HEK293 (cell line): Measurements from ENCODE around the gene CNMD.
A peak's percentile ranks its signal among the peaks of the same experiment; 100 is the strongest.

ENCODE experiments used
- CTCF ChIA-PET: fragments of 350-600 bp; formaldehyde crosslinking; extraction: SDS; loops from one replicate; lab custom pipeline; 2021; ENCODE audit warnings: antibody characterized with exemption; lab: Yijun Ruan, JAX
- POLR2A ChIA-PET: fragments of 300-600 bp; formaldehyde crosslinking; extraction: SDS; loops from one replicate; lab custom pipeline; 2020; ENCODE audit warnings: antibody characterized with exemption, inconsistent platforms; lab: Yijun Ruan, JAX
- H3K27ac ChIP-seq: fragments of 200-500 bp; sonication (Bioruptor generic); 2 replicates; pipeline ENCODE4 v1.5.1; 2014; ENCODE audit warnings: low read depth, low read length, control low read depth, inconsistent platforms; ENCODE audit errors: extremely low read depth
- H3K36me3 ChIP-seq, 2 experiments: fragments of 200-500 bp in 1 of 2; sonication (Bioruptor generic) in 1 of 2; 1 replicate in 1 of 2; 2 replicates in 1 of 2; pipeline ENCODE4 v1.5.1; 2014 to 2017; ENCODE audit warnings: inconsistent platforms in 2 of 2, low read length in 2 of 2; ENCODE audit not compliant: control insufficient read depth in 2 of 2, insufficient read depth in 1 of 2
- H3K4me1 ChIP-seq: fragments of 200-500 bp; sonication (Bioruptor generic); 2 replicates; pipeline ENCODE4 v1.5.1; 2014; ENCODE audit warnings: mild to moderate bottlenecking, low read length, inconsistent platforms; ENCODE audit not compliant: control insufficient read depth, insufficient read depth
- H3K4me3 ChIP-seq: 2 replicates; pipeline ENCODE4 v1.5.1; 2011; ENCODE audit warnings: low read depth, mild to moderate bottlenecking, control low read depth, low read length, moderate library complexity
- H3K9me3 ChIP-seq: fragments of 200-500 bp; sonication (Bioruptor generic); 2 replicates; pipeline ENCODE4 v1.5.1; 2014; ENCODE audit warnings: low read depth, low read length, inconsistent platforms; ENCODE audit not compliant: control insufficient read depth, insufficient read depth
- HOXC10 ChIP-seq: sonication (generic); formaldehyde crosslinking; IDR thresholded peaks from 2 replicates; pipeline ENCODE4 v1.8.1; 2023; ENCODE audit warnings: mild to moderate bottlenecking, missing genetic modification reagents
- KLF16 ChIP-seq: fragments of 450-650 bp; formaldehyde crosslinking; IDR thresholded peaks from 2 replicates; pipeline ENCODE4 v1.5.1; 2017; ENCODE audit warnings: missing biosample characterization, missing genetic modification characterization
- TCF7L2 ChIP-seq: IDR thresholded peaks from 2 replicates; pipeline ENCODE4 v1.6.1; 2011; ENCODE audit warnings: low read depth, mild to moderate bottlenecking, inconsistent platforms, low read length, moderate library complexity, borderline replicate concordance
- WT1 ChIP-seq: fragments of 450-650 bp; formaldehyde crosslinking; IDR thresholded peaks from 2 replicates; pipeline ENCODE4 v1.5.1; 2016; ENCODE audit warnings: missing biosample characterization, missing genetic modification characterization
- ZNF202 ChIP-seq: fragments of 450-650 bp; formaldehyde crosslinking; IDR thresholded peaks from 2 replicates; pipeline ENCODE4 v1.5.1; 2016; ENCODE audit warnings: missing biosample characterization, missing genetic modification characterization, borderline replicate concordance
- ZNF292 ChIP-seq: fragments of 450-650 bp; formaldehyde crosslinking; IDR thresholded peaks from 2 replicates; pipeline ENCODE4 v1.5.1; 2016; ENCODE audit warnings: low read depth, missing biosample characterization, missing genetic modification characterization, borderline replicate concordance
- ZNF423 ChIP-seq: fragments of 450-650 bp; formaldehyde crosslinking; IDR thresholded peaks from 2 replicates; pipeline ENCODE4 v1.5.1; 2016; ENCODE audit warnings: missing biosample characterization, missing genetic modification characterization
- ZNF610 ChIP-seq: fragments of 450-650 bp; formaldehyde crosslinking; IDR thresholded peaks from 2 replicates; pipeline ENCODE4 v1.5.1; 2016; ENCODE audit warnings: missing biosample characterization, missing genetic modification characterization, borderline replicate concordance
- ZNF629 ChIP-seq: fragments of 450-650 bp; formaldehyde crosslinking; IDR thresholded peaks from 2 replicates; pipeline ENCODE4 v1.5.1; 2017; ENCODE audit warnings: missing biosample characterization, missing genetic modification characterization
- ZNF654 ChIP-seq: fragments of 450-650 bp; formaldehyde crosslinking; IDR thresholded peaks from 2 replicates; pipeline ENCODE4 v1.5.1; 2016; ENCODE audit warnings: low read depth, missing biosample characterization, missing genetic modification characterization
- ZNF658 ChIP-seq: fragments of 450-650 bp; formaldehyde crosslinking; IDR thresholded peaks from 2 replicates; pipeline ENCODE4; 2016; ENCODE audit warnings: missing biosample characterization, missing genetic modification characterization
- ZNF776 ChIP-seq: fragments of 450-650 bp; formaldehyde crosslinking; IDR thresholded peaks from 2 replicates; pipeline ENCODE4 v1.5.0; 2017; ENCODE audit warnings: missing biosample characterization, missing genetic modification characterization, borderline replicate concordance
- TF ChIP-seq, protein P1 (sequence below): fragments of 450-650 bp; formaldehyde crosslinking; IDR thresholded peaks from 2 replicates; pipeline ENCODE4 v1.5.1; 2017; ENCODE audit warnings: missing biosample characterization, missing genetic modification characterization
- TF ChIP-seq, protein P2 (sequence below): fragments of 450-650 bp; formaldehyde crosslinking; conservative IDR thresholded peaks from 2 replicates; pipeline ENCODE4 v1.5.1; 2016; ENCODE audit warnings: low read depth, missing biosample characterization, missing genetic modification characterization
- TF ChIP-seq, protein P3 (sequence below): fragments of 450-650 bp; formaldehyde crosslinking; optimal IDR thresholded peaks from 2 replicates; pipeline ENCODE3; 2016; ENCODE audit warnings: missing biosample characterization, mild to moderate bottlenecking, missing genetic modification characterization
- TF ChIP-seq, protein P4 (sequence below): fragments of 450-650 bp; formaldehyde crosslinking; IDR thresholded peaks from 2 replicates; pipeline ENCODE4 v1.5.1; 2016; ENCODE audit warnings: missing biosample characterization, missing genetic modification characterization
- TF ChIP-seq, protein P5 (sequence below): fragments of 450-650 bp; formaldehyde crosslinking; conservative IDR thresholded peaks from 2 replicates; pipeline ENCODE4 v1.5.1; 2016; ENCODE audit warnings: low read depth, missing biosample characterization, missing genetic modification characterization

Gene CNMD

DNA sequence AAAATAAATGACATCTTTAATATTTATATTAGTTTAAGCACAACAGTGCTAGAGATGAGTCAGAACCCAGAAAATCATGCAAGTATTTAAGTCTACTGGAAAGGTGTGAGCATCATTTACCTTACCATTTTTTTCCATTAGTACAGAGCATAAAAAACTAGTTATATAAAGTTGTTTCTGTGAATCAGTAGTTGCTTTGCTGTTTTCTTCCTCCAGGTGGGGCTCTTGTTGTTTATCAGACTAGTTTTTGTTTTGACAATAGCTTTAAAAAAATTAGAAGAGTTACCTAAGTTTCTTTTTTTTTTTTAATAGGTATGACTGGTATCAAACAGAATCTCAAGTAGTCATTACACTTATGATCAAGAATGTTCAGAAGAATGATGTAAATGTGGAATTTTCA is 74.3 kb downstream of the CNMD start:
- ChIA-PET POLR2A (interaction anchor here (0.6 to 1.4 kb wide), 2 partner anchors 13 to 209 kb away, joined by 3 to 9 read pairs; partner anchors contain the start of gene SUGT1), CTCF (interaction anchor here (0.6 to 2.9 kb wide), 16 partner anchors 8 to 536 kb away, joined by 3 to 26 read pairs (median 4); partner anchors contain the start of gene SUGT1)
- Histone ChIP-seq H3K36me3 (peaks cover 25 to 75% of the 10 kb centered on the region in 2 experiments), H3K9me3 (no peaks in the 10 kb centered on the region), H3K4me1 (no peaks in the 10 kb centered on the region), H3K4me3 (no peak overlapping the region), H3K27ac (no peak overlapping the region)
- TF ChIP-seq, protein P1, sequence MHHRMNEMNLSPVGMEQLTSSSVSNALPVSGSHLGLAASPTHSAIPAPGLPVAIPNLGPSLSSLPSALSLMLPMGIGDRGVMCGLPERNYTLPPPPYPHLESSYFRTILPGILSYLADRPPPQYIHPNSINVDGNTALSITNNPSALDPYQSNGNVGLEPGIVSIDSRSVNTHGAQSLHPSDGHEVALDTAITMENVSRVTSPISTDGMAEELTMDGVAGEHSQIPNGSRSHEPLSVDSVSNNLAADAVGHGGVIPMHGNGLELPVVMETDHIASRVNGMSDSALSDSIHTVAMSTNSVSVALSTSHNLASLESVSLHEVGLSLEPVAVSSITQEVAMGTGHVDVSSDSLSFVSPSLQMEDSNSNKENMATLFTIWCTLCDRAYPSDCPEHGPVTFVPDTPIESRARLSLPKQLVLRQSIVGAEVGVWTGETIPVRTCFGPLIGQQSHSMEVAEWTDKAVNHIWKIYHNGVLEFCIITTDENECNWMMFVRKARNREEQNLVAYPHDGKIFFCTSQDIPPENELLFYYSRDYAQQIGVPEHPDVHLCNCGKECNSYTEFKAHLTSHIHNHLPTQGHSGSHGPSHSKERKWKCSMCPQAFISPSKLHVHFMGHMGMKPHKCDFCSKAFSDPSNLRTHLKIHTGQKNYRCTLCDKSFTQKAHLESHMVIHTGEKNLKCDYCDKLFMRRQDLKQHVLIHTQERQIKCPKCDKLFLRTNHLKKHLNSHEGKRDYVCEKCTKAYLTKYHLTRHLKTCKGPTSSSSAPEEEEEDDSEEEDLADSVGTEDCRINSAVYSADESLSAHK, result no peak
- TF ChIP-seq, protein P2, sequence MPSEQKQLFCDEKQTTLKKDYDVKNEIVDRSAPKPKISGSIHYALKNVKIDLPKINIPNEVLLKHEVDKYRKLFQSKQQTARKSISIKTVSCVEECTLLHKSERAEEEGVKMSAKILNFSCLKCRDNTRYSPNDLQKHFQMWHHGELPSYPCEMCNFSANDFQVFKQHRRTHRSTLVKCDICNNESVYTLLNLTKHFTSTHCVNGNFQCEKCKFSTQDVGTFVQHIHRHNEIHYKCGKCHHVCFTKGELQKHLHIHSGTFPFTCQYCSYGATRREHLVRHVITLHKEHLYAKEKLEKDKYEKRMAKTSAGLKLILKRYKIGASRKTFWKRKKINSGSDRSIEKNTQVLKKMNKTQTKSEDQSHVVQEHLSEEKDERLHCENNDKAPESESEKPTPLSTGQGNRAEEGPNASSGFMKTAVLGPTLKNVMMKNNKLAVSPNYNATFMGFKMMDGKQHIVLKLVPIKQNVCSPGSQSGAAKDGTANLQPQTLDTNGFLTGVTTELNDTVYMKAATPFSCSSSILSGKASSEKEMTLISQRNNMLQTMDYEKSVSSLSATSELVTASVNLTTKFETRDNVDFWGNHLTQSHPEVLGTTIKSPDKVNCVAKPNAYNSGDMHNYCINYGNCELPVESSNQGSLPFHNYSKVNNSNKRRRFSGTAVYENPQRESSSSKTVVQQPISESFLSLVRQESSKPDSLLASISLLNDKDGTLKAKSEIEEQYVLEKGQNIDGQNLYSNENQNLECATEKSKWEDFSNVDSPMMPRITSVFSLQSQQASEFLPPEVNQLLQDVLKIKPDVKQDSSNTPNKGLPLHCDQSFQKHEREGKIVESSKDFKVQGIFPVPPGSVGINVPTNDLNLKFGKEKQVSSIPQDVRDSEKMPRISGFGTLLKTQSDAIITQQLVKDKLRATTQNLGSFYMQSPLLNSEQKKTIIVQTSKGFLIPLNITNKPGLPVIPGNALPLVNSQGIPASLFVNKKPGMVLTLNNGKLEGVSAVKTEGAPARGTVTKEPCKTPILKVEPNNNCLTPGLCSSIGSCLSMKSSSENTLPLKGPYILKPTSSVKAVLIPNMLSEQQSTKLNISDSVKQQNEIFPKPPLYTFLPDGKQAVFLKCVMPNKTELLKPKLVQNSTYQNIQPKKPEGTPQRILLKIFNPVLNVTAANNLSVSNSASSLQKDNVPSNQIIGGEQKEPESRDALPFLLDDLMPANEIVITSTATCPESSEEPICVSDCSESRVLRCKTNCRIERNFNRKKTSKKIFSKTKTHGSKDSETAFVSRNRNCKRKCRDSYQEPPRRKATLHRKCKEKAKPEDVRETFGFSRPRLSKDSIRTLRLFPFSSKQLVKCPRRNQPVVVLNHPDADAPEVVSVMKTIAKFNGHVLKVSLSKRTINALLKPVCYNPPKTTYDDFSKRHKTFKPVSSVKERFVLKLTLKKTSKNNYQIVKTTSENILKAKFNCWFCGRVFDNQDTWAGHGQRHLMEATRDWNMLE, result no peak
- TF ChIP-seq HOXC10 (CRISPR knock-in tag) (no peak), ZNF423 (tag by site-specific recombination) (no peak), ZNF654 (peak; percentile 29)

DNA sequence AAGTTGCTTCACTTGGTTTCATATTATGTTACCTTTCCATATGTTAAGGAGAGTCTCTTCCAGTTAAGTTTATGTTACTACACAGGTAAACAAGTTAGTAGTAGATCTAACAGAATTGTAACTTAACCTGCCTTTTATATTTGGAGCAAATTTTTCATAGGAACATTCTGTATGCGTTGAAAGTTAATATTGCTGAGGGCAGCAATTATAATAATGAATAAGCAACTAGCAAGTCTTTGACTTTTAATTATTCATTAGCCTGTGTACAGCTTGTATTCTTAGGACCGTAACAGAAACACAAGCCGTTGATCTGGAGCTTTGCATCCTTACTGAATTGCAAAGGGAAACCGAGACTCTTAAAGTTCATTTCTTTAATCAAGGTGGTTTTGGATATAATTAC is 75.3 kb downstream of the CNMD start:
- ChIA-PET POLR2A (no interaction called here), CTCF (interaction anchor here (0.7 to 2.9 kb wide), 6 partner anchors 11 to 304 kb away, joined by 3 to 26 read pairs (median 15); partner anchors contain the start of gene SUGT1)
- no peak for TF ChIP-seq ZNF629 (tag by site-specific recombination)
- TF ChIP-seq, protein P3, sequence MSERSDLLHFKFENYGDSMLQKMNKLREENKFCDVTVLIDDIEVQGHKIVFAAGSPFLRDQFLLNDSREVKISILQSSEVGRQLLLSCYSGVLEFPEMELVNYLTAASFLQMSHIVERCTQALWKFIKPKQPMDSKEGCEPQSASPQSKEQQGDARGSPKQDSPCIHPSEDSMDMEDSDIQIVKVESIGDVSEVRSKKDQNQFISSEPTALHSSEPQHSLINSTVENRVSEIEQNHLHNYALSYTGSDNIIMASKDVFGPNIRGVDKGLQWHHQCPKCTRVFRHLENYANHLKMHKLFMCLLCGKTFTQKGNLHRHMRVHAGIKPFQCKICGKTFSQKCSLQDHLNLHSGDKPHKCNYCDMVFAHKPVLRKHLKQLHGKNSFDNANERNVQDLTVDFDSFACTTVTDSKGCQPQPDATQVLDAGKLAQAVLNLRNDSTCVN (tag by site-specific recombination), result no peak
- no peak for TF ChIP-seq ZNF202 (tag by site-specific recombination)
- no peak for TF ChIP-seq ZNF658
- no peak for TF ChIP-seq ZNF610 (tag by site-specific recombination)
- TF ChIP-seq TCF7L2, result no peak
- TF ChIP-seq, protein P4, sequence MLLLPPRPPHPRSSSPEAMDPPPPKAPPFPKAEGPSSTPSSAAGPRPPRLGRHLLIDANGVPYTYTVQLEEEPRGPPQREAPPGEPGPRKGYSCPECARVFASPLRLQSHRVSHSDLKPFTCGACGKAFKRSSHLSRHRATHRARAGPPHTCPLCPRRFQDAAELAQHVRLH, result no peak
- TF ChIP-seq KLF16 (tag by site-specific recombination), result no peak
- TF ChIP-seq ZNF776, result no peak
- TF ChIP-seq, protein P5, sequence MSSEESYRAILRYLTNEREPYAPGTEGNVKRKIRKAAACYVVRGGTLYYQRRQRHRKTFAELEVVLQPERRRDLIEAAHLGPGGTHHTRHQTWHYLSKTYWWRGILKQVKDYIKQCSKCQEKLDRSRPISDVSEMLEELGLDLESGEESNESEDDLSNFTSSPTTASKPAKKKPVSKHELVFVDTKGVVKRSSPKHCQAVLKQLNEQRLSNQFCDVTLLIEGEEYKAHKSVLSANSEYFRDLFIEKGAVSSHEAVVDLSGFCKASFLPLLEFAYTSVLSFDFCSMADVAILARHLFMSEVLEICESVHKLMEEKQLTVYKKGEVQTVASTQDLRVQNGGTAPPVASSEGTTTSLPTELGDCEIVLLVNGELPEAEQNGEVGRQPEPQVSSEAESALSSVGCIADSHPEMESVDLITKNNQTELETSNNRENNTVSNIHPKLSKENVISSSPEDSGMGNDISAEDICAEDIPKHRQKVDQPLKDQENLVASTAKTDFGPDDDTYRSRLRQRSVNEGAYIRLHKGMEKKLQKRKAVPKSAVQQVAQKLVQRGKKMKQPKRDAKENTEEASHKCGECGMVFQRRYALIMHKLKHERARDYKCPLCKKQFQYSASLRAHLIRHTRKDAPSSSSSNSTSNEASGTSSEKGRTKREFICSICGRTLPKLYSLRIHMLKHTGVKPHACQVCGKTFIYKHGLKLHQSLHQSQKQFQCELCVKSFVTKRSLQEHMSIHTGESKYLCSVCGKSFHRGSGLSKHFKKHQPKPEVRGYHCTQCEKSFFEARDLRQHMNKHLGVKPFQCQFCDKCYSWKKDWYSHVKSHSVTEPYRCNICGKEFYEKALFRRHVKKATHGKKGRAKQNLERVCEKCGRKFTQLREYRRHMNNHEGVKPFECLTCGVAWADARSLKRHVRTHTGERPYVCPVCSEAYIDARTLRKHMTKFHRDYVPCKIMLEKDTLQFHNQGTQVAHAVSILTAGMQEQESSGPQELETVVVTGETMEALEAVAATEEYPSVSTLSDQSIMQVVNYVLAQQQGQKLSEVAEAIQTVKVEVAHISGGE (tag by site-specific recombination), result no peak
- no peak for TF ChIP-seq ZNF292 (tag by site-specific recombination)
- TF ChIP-seq WT1, result no peak

More for the DNA sequence above, 75.3 kb downstream of the CNMD start:
- H3K36me3 ChIP-seq, result peaks cover 24 to 76% of the 10 kb centered on the region in 2 experiments
- H3K27ac ChIP-seq, result no peak overlapping the region
- H3K9me3 ChIP-seq, result no peaks in the 10 kb centered on the region
- H3K4me1 ChIP-seq, result no peaks in the 10 kb centered on the region
- H3K4me3 ChIP-seq, result no peak overlapping the region
